GM15510 (cell line): ENCODE results near the gene SCNN1A.

ENCODE experiments used
- POLR2A ChIP-seq: IDR thresholded peaks from 3 replicates; pipeline ENCODE4 v1.6.1; 2011; ENCODE audit warnings: borderline replicate concordance; ENCODE audit not compliant: insufficient read length; ENCODE audit errors: extremely low read depth

SCNN1A gene

DNA sequence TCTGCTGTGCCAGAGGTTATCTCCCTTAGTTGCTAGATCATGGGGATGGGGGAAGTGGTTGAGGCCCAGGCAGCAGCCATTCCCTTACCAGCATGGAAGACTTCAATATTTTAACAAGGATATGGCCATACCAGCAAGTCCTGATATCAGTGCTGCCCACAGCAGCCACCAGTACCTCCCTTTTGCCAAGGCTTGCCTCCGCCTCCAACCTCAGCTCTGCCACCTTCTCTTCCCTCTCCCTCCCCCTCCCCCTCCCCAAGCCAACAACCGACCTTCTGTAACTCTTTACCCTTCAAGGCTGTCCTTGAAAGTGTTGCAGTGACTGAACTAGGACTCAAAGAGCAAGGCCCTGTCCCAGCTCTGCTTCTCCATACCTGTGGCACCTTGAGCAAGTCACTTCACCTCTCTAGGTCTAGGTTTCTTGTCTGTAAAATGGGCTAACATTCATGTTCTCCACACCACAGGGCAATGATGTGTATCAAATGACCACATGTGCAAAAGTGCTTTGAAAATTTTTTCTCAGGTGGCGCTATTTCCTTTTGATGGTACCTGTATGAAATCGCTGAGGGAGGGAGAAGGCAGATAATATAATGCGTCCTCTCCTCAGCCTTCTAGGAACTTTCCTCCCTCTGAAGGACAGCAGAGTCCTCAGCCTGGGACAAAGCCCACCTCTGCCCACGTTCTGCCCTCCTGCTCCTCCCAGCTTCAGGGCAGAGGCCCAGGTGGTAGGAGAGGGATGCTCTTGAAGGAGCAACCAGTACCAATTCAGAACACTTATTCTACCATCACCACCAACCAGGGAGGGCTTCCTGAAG lies 50.2 kb downstream of the SCNN1A start:
- TF ChIP-seq POLR2A, result no peak

DNA sequence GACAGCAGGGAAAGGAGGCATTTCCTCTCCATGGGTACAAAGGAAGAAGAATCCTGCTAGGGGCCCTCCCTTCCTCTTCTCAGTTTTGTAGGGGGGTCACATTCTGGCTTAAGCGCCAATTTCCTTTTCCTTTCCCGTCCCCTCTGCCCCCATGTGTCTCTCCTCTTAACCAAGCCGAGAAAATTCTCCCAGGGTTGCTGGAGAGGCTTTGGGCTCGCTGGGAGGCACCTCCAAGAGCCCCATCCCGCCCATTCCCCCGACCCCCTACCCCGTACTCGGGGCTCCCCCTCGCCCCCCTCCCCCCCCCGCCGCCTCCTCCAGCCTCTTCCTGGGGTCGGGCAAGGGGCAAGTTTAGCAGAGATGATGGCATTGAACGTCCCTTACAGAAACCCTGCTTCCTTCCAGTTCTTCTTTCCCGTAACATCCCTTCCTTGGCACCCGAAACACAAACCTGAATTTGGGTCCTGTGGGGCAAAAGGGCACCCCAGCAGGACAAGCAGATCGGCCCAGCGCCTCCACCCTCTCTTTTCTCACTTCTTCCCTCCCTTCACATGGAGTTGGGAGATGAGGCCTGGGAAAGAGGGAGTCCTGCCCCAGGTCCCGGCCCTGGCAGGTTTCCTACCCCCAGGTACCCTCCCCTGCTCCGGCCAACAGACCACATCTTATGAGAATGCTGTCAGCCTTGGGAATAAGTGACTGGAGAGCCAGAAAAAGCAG lies 51.2 kb downstream of the SCNN1A start:
- TF ChIP-seq POLR2A, result no peak

GRCh38 chr12:6323340-6323994 lies 51.9 kb downstream of the SCNN1A start:
- no peak for TF ChIP-seq POLR2A

- TF ChIP-seq POLR2A, result no peak
These were observed 52.4 kb downstream of the SCNN1A start for GRCh38 chr12:6322969-6323339.

- no peak for TF ChIP-seq POLR2A
These were observed 53.0 kb downstream of the SCNN1A start for GRCh38 chr12:6322352-6322751.

GRCh38 chr12:6321905-6322304 lies 53.5 kb downstream of the SCNN1A start:
- TF ChIP-seq POLR2A, result no peak

GRCh38 chr12:6319446-6319845 lies 55.9 kb downstream of the SCNN1A start:
- no peak for TF ChIP-seq POLR2A

GRCh38 chr12:6318440-6318879 lies 56.9 kb downstream of the SCNN1A start:
- no peak for TF ChIP-seq POLR2A

DNA sequence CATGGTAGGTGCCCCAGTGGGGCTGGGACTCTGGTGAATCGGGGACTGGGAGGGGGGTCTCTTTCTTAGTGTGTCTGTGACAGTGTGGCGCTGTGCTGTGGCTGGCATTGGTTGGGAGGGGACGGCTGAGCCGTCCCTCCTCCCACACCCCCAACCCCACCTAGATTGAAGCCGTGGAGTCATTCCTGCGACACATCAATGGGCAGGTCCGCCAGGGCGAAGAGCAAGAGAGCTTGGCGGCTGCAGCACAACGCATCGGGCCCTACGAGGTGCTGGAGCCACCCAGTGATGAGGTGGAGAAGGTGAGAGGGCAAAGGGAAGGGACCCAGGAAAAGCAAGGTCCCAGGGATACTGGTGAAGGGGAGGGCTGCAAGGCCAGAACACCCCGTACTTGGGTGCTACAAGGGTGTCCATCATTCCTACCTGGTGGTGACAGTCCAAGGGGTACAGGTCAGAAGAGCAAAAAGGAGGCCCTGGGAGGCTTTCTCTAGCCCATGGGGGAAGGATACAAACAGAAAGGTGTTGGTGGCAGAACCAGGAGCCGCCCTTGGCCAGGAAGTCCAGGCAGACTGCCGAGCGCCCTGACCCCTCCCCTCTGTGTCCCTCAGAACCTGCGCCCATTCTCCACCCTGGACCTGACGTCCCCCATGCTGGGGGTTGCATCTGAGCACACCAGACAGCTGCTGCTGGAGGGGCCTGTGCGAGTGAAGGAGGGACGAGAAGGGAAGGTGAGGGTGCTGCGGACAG lies 57.5 kb downstream of the SCNN1A start:
- TF ChIP-seq POLR2A, result no peak

DNA sequence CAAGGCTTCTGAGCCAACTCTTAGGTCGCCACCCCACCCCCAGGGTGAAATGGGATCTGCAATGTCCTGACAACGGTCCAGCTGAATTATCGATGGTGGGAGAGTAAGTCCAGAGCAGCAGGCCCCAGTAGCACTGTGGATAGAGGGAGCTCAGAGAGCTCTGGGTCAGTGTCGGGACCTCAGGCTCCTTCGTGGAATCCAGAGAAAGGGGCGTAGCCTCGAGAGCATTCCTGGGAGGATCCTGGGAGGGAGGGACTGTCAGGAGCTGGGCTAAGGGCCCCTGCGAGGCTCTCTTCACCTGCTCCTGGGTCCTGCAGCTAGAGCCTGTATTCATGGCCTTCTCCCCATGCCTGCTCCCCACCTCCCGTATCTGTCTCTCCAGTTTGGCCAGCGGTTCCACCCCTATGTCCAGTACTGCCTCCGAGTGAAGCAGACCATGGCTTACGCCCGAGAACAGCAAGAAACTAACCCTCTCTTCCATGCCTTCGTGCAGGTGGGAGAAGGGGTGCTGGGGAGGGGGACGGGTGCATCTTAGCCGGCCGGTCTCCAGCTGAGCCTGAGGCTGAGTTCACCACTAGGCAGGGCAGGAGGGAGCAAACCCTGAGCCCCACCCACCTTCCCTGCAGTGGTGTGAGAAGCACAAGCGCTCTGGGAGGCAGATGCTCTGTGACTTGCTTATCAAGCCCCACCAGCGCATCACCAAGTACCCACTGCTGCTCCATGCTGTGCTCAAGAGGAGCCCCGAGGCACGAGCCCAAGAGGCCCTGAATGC lies 58.3 kb downstream of the SCNN1A start:
- TF ChIP-seq POLR2A, result no peak

DNA sequence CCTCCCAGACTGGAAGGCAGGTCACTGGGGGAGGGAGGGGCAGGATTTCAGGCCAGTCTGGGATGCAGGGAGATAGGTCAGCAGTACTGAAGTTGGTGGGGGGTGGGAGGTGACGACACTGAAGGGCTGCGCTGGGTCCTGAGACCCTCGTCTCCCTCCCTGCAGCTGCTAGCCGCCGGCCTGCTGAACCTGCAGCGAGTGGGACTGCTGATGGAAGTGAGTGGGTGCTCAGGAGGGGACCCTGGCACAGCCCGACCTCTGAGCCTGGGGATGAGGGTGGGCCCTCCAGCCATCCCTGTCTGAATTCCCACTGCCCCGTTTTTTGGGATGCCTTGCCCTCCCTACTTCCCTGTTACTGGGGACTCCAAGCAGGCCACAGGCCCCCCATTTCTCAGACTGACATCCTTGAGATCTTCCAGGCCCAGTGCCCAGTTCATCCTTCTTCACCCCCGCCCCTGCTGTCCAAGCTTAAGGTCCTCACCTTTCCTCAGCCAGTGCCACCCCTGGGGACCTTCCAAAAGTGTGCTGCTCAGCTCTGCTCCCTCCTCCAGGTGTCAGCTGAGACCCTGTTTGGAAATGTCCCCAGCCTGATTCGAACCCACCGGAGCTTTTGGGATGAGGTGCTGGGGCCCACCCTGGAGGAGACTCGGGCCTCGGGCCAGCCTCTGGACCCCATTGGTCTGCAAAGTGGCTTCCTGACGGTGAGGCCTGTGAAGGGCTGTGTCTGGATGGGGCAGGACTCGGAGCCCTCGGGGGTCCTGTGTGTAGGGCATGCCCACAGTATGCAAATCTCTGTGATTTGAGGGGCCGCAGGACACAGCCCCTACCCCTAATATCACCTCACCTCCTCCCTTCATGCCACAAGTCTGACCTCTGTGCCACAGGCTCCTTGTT lies 59.4 kb downstream of the SCNN1A start:
- TF ChIP-seq POLR2A, result no peak

GRCh38 chr12:6315184-6315583 lies 60.2 kb downstream of the SCNN1A start:
- no peak for TF ChIP-seq POLR2A

- TF ChIP-seq POLR2A, result no peak
These were observed 60.6 kb downstream of the SCNN1A start for GRCh38 chr12:6314776-6315175.
